Measurements from ENCODE around the gene BECN2. TPM values are rescaled to one million over a fixed set of nuclear protein-coding genes. Genes with fewer than 3 reads are reported as not detected.
A peak's percentile ranks its signal among the peaks of the same experiment; 100 is the strongest.

BECN2 gene
- total and polyA plus RNA-seq, 2 of the 13 experiments (the other 11 are each of a cell fraction or from before 2014, with no cell fraction given), result not detected

- TF ChIP-seq GABPB1 (CRISPR knock-in tag; IDR thresholded peaks at IDR 0.05) (no peak), ZNF572 (CRISPR knock-in tag; IDR thresholded peaks at IDR 0.05) (no peak)
Measured at GRCh38 chr1:241932845-241933244, 24.7 kb upstream of the BECN2 start (continued).

- H4K20me1 ChIP-seq (ENCODE audit: insufficient read depth, low read length), result no peaks in the 10 kb centered on the region
- no peak overlapping the region for H3K4me2 ChIP-seq (ENCODE audit: low read depth, low read length)
- H3K27ac ChIP-seq (ENCODE audit: extremely low read length, insufficient read depth, low read length), result no peak overlapping the region
- in situ Hi-C loops (cut with HindIII; ENCODE audit: extremely low pct_ligation_motif_present, low pct_unique_long_range_greater_than_20kb), result no loop called here
- TF ChIP-seq TERF1 (CRISPR knock-in tag; IDR thresholded peaks at IDR 0.05) (no peak), ATF2 (CRISPR knock-in tag; IDR thresholded peaks at IDR 0.05) (peak; percentile 54; the same call in 1 of the 2 replicates), ZNF556 (CRISPR knock-in tag; IDR thresholded peaks at IDR 0.05; ENCODE audit: borderline replicate concordance) (no peak), TMF1 (CRISPR knock-in tag; IDR thresholded peaks at IDR 0.05; ENCODE audit: low read depth) (no peak), ATF7 (IDR thresholded peaks at IDR 0.05) (0 out of 2 replicates have a peak, but pooled peaks have one; percentile 42), ATF7 (CRISPR knock-in tag; IDR thresholded peaks at IDR 0.05) (no peak), TAF1 (CRISPR knock-in tag; IDR thresholded peaks at IDR 0.05) (no peak), ATF3 (CRISPR knock-in tag; IDR thresholded peaks at IDR 0.05) (0 out of 2 replicates have a peak, but pooled peaks have one; percentile 24), TOPORS (CRISPR knock-in tag; IDR thresholded peaks at IDR 0.05) (no peak), RFX1 (IDR thresholded peaks at IDR 0.05) (peak; percentile 71), TEAD3 (CRISPR knock-in tag; optimal IDR thresholded peaks at IDR 0.05; ENCODE audit: borderline replicate concordance) (peak; percentile 61), ZSCAN12 (CRISPR knock-in tag; IDR thresholded peaks at IDR 0.05) (no peak), RFX3 (CRISPR knock-in tag; IDR thresholded peaks at IDR 0.05) (peak; percentile 85), ZNF446 (CRISPR knock-in tag; IDR thresholded peaks at IDR 0.05) (no peak), AFF4 (CRISPR knock-in tag; IDR thresholded peaks at IDR 0.05) (no peak), MED13 (CRISPR knock-in tag; IDR thresholded peaks at IDR 0.05) (no peak)
- H3K27me3 ChIP-seq (ENCODE audit: control insufficient read depth in 1 of 2, insufficient read depth in 2 of 2, low read length in 2 of 2), result no peaks in the 10 kb centered on the region
- peaks cover 7% of the 10 kb centered on the region; the same call in 1 of the 2 replicates for H3K4me1 ChIP-seq (ENCODE audit: insufficient read depth, low read length)
- CTCF ChIA-PET (ENCODE audit: low intra/inter-chr PET ratio, low total read pairs), result no interaction called here
- POLR2A ChIA-PET, result no interaction called here
- no peak overlapping the region for H3K4me3 ChIP-seq (replicated peaks in 1 of 3; ENCODE audit: insufficient read depth in 1 of 3, low read depth in 2 of 3, low read length in 3 of 3)
- no peaks in the 10 kb centered on the region for H3K9me3 ChIP-seq (ENCODE audit: low read length)
- no peak for FAIRE-seq
- intact Hi-C loops (cut with micrococcal nuclease; ENCODE audit: unreplicated experiment), result no loop called here
- peak; percentile 93 for ATAC-seq
- no peaks in the 10 kb centered on the region for H3K36me3 ChIP-seq (replicated peaks in 1 of 2; ENCODE audit: control insufficient read depth in 1 of 2, insufficient read depth in 2 of 2, low read length in 2 of 2)
- peak; percentile 48 for DNase-seq (ENCODE audit: low spot score)
- BruUV-seq (replicated peaks), result no TSS peak
- H2AFZ ChIP-seq (ENCODE audit: low read length), result no peak overlapping the region
- H3K9ac ChIP-seq (ENCODE audit: insufficient read depth, low read depth, low read length), result no peak overlapping the region
- WGBS (ENCODE audit: low lambda C conversion rate), result 32% methylated on average over 12 of the region's 12 CpGs
- no peaks in the 10 kb centered on the region for H3K79me2 ChIP-seq (ENCODE audit: insufficient read depth, low read length)
Measured at GRCh38 chr1:241934201-241934848, 23.2 kb upstream of the BECN2 start.

All from HepG2 (cell line).